GM15510 (cell line): ENCODE measurements around the gene GLP1R.

Source experiments
- POLR2A ChIP-seq: IDR thresholded peaks from 3 replicates; pipeline ENCODE4 v1.6.1; 2011; ENCODE audit warnings: borderline replicate concordance; ENCODE audit not compliant: insufficient read length; ENCODE audit errors: extremely low read depth

GLP1R gene

DNA sequence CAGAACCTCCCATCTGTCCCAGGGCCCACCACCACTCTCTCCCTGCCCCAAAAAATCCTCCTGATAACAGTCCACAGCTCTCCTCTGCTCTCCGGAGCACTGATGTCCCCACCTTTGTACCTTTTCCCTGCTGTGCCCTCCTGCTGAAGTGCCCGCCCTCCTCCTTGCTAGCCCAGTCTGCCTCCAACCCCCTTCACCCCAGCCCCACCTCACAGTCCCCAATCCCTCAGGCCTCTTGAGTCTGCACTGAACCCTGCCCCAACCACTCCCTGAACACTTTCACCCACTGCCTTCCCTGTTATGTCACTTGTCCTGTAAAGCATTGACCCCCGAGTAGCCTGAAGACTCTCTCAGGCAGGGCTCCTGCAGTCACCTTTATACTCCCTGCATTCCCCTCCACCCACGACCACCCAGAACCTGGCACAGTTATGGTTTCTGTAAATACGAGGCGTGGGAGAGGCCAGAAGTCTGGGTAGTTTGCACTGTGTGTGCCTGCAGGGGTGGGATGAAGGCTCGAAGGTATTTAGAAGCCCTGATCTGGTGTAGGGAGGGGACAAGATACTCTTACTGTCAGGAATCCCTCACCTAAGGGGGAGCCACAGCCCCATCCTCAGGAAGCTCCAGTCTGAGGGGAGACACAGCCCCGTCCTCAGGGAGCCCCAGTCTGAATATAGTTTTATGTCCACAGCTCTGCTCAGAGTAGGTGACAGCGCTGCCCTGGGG, 5.4 kb downstream of the GLP1R start:
- no peak for TF ChIP-seq POLR2A

GRCh38 chr6:39054577-39055142, 6.1 kb downstream of the GLP1R start:
- TF ChIP-seq POLR2A: no peak

DNA sequence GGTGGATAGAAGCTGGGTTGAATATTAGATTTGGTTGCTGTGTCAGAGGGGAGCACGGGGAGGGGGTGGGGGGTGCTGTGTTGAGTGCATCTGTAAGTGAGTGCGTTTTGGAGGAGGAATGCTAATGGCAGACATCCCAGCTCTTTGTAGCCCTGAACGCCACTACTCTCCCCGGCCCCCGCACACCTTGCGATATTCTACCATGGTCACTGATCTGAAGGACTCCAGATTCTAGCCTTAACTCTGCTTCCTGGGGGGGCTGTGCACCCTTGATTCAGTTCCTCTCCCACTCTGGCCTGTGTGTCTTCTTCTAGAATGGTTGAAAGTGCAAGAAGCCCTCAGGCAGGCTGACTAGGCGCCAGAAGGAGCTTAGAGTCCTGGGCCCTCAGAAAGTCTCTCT, 7.1 kb downstream of the GLP1R start:
- no peak for TF ChIP-seq POLR2A

GRCh38 chr6:39056191-39056590, 7.6 kb downstream of the GLP1R start:
- no peak for TF ChIP-seq POLR2A

DNA sequence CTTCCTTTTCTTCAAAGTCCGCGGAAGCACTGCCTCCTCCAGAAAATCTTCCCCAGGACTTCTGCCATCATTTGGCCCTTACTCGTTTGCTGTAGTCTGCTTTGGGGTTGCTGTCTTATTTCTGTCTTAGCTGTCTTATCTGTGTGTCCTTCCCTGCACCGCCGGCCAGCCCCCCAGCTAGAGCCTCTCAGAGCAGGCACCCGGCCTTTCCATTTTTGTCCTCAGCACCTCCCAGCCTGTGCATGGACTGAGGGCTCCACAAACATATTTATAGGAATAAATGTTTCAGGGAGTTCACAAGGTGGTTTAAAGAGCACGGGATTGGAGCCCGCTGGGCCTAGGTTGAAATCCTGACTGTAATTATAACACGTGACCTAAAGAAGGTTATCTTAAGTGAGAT, 8.1 kb downstream of the GLP1R start:
- no peak for TF ChIP-seq POLR2A

- no peak for TF ChIP-seq POLR2A
These were observed 8.9 kb downstream of the GLP1R start for GRCh38 chr6:39057251-39058155.

DNA sequence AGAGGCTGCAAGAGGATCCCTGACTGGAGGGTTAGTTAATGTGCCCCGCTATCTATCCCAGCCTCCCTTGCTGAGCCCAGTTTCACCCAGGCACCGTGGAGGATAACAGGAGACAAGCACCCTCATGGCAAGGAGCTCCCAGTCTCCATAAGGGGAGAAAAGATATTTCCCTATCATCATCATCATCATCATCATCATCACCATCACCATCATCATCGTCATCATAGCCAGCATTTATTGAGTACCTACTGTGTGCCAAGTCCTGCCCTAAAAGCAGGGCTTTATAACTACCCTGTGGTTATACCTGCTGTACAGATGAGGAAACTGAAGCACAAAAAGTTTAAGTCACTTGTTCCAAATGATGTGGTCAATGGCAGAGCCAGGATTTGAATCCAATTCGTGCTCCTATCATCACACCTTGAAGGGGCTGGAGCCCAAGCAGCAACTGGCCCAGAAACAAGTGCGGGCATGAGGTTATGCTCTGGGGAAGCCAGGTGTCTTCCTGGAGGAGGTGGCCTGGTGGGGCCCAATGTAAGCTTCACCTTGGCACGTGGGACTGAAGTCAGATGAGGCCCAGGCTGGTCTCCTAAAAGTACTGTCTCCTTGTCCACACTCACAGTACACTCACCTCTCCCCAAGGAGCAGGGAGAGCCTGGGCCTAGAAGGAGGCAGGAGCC, 10.0 kb downstream of the GLP1R start:
- no peak for TF ChIP-seq POLR2A

- no peak for TF ChIP-seq POLR2A
These were observed 11.1 kb downstream of the GLP1R start for GRCh38 chr6:39059496-39060310.

GRCh38 chr6:39060467-39061160, 12.0 kb downstream of the GLP1R start:
- TF ChIP-seq POLR2A: no peak

DNA sequence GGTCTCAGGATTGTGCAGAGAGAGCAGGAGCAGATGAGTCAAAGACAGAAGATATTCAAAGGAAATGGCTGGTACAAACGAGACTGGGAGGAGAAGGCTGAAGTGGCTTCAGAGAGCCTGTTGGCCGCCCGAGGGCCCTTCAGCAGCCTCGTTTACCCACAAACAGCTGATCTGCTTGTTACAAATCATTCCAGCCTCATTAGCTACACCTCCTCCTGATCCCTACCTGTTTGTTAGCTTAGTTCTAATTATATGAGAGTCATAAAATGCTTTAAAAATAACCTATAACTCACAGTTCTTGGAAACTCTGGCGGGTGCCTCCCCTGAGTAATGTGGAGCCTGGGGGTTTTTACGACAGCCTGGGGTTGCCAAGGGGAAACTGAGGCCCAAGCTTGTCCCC, 12.6 kb downstream of the GLP1R start:
- no peak for TF ChIP-seq POLR2A

DNA sequence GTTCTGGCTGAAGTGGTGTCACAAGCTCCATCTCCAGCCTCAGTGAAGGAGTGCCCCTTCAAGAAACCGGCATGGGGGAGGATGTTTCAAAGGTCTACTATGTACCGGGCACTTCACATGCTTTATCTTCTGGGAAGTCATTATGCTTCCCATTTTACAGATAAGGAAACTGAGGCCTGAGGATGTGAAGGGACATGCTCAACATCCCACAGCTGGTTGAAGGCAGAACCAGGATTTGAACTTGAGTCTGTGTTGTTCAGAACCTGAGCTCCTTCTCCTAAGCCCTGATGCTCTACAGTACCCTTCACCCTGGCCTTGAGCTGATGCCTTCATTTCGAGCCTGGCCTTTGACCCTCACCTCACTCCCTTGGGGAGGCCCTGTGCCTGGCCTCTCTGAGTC, 13.0 kb downstream of the GLP1R start:
- TF ChIP-seq POLR2A: no peak

DNA sequence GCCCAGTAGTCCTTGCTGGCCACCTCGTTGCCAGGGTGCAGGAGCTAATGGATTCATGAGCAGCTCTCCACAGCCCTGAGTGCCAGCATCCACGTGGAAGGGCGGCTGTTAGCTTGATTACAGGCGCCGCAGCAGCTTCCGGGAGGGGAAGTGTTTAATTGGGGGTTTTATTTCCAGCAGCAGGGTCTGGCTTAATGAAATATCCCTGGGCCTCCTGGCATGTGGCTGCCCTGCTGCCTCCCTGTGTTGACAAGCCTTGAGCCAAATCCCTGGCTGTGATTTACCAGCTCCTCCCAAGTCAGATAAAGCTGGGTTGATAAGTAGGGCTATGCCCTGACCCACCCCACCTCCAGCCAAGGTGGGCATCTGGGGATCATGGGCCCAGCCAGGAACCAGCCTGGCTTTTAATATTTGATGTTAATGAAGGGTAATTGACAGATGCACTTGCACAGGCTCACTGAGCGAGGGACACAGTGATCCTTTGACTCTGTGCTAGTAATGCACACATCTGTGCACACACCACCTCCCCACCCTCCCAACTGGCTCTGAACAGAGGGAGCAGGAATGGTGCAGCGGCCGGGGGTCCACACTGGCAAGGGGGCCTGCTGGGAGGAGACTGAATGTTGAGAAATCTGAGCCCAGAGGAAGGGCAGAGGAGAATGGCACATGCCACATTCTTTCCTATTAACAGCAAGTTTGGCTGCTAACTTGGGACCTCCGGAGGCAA, 13.6 kb downstream of the GLP1R start:
- TF ChIP-seq POLR2A: no peak

DNA sequence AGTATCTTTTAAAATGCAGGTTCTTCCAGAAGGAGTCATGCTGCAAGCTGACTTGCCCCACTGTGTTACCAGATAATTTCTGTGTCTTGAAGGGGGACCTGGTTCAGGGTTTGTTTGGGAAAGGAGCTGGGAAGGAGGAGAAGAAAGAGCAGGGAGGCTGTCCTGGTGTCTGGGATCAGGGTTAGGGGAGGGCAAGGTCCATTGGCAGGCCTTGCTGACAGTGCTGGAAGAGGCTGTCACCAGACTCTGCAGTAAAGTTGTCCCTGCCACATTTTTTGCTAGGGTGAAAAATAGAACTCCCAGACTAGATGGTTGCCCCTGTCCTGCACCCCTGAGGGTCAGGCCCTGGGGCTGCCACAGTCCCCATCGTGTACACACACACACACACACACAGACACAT, 14.9 kb downstream of the GLP1R start:
- TF ChIP-seq POLR2A: no peak
